ENCODE results near the gene CMTM7.

CMTM7 gene

DNA sequence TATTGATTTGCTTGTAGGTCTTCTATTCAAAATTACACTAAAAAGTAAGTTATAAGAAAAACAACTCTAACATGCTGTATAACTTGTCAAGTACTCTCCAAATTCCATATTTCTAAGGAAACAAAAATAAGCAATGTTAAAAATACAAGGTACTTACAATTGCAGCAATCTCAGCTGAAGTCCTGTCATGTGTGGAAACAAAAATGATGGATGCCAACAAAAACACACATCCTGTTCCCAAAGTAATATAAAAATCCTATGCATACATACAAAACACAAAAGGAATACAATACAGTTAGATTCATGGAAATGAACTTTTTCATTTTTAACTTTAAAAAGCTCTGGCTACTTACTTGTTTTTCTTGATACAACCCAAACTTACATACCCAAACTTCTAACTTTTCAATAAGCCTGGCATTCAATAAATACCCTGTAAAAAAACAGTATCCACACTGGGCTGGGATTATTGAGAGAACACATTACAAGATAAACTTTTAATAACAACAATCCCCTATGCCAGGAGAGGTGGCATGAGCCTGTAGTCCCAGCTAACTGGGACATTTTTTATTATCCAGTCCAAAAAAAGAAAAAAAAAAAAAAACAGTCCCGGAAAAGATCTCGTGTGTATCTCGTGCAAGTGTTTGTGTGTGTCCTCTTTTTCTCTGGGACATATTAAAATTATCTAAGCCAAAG is 96.3 kb downstream of the CMTM7 start:
- peaks cover 38% of the 10 kb centered on the region for H3K36me3 ChIP-seq (ENCODE audit: low read depth)
- no peaks in the 10 kb centered on the region for H3K4me1 ChIP-seq (ENCODE audit: insufficient read depth, poor library complexity, severe bottlenecking)
- TF ChIP-seq, protein P1, sequence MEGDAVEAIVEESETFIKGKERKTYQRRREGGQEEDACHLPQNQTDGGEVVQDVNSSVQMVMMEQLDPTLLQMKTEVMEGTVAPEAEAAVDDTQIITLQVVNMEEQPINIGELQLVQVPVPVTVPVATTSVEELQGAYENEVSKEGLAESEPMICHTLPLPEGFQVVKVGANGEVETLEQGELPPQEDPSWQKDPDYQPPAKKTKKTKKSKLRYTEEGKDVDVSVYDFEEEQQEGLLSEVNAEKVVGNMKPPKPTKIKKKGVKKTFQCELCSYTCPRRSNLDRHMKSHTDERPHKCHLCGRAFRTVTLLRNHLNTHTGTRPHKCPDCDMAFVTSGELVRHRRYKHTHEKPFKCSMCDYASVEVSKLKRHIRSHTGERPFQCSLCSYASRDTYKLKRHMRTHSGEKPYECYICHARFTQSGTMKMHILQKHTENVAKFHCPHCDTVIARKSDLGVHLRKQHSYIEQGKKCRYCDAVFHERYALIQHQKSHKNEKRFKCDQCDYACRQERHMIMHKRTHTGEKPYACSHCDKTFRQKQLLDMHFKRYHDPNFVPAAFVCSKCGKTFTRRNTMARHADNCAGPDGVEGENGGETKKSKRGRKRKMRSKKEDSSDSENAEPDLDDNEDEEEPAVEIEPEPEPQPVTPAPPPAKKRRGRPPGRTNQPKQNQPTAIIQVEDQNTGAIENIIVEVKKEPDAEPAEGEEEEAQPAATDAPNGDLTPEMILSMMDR (IDR thresholded peaks at IDR 0.05; ENCODE audit: poor library complexity, severe bottlenecking), result no peak
- no peaks in the 10 kb centered on the region for H3K9me3 ChIP-seq (ENCODE audit: severe bottlenecking)
- no peak overlapping the region for H3K27ac ChIP-seq (ENCODE audit: poor library complexity, severe bottlenecking)
- ATAC-seq (ENCODE audit: low read depth) (no peak), DNase-seq (ENCODE audit: low spot score) (no peak)
- H3K4me3 ChIP-seq (ENCODE audit: severe bottlenecking), result no peak overlapping the region
- H3K27me3 ChIP-seq (ENCODE audit: insufficient read depth, poor library complexity, severe bottlenecking), result no peaks in the 10 kb centered on the region

DNA sequence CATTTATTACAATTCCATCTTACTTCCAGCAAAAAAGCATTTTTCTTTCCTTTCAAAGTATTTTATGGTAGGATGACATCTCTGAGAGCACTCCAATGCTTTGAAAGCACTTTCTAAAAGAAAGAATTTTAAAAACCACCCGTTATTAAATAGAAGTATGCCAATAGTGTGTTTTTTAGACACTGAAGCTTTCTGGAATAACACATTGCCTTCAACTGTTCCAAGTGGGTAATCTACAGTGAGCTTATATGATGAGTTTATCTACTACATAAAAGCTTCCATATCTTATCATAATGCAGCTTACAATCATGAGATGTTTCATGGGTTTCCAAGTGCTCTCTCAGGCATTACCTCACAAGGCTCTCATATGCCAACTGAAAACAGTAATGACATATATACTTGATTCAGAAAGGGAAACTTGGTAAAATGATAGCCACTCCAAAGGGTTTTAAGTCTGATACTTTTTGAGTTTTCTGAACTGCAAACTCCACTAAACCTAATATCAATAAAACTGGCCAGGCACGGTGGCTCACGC is 96.9 kb downstream of the CMTM7 start:
- Histone ChIP-seq H3K9me3 (ENCODE audit: severe bottlenecking) (no peaks in the 10 kb centered on the region), H3K27ac (ENCODE audit: poor library complexity, severe bottlenecking) (no peak overlapping the region), H3K4me1 (ENCODE audit: insufficient read depth, poor library complexity, severe bottlenecking) (no peaks in the 10 kb centered on the region), H3K27me3 (ENCODE audit: insufficient read depth, poor library complexity, severe bottlenecking) (no peaks in the 10 kb centered on the region), H3K4me3 (ENCODE audit: severe bottlenecking) (no peak overlapping the region), H3K36me3 (ENCODE audit: low read depth) (peaks cover 32% of the 10 kb centered on the region)
- no peak for DNase-seq (ENCODE audit: low spot score)
- TF ChIP-seq, protein P1 (IDR thresholded peaks at IDR 0.05; ENCODE audit: poor library complexity, severe bottlenecking), result no peak
- no peak for ATAC-seq (ENCODE audit: low read depth)

DNA sequence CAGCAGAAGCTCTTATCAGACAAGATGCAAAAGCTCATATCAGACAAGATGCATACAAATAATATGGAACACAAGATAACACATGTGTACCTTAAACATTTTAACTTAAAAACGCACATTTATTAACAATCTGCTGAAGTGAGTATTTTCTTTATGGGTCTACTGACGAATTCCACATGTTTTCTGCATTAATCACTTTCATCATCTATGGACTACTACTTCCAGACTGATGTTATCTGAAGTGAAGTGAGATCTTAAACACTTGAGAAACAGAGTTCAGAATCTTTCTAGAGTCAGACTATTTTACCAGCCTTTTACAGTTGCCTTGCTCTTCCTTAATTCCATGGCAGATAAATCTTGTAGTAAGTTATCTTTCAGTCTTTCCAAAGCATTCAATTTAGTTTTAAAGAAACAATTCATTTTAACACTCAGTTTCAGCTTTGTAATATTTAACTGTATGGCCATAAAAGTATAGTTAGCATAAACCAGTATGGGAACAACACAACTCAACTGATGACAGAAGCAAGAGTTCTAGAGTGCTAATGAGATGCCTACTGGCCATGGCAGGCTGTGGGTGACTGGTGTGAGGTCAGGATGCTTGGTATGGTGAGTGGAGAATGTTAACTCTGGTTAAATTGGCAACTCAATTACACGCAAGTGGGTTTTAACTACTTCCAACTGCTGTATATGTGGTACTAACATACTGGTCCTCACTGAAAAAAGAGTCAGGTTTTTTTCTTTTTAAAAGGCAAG is 101.2 kb downstream of the CMTM7 start:
- no peak overlapping the region for H3K27ac ChIP-seq (ENCODE audit: poor library complexity, severe bottlenecking)
- no peaks in the 10 kb centered on the region for H3K9me3 ChIP-seq (ENCODE audit: severe bottlenecking)
- H3K27me3 ChIP-seq (ENCODE audit: insufficient read depth, poor library complexity, severe bottlenecking), result no peaks in the 10 kb centered on the region
- ATAC-seq (ENCODE audit: low read depth) (no peak), DNase-seq (ENCODE audit: low spot score) (no peak)
- no peak overlapping the region for H3K4me3 ChIP-seq (ENCODE audit: severe bottlenecking)
- peaks cover 18% of the 10 kb centered on the region for H3K4me1 ChIP-seq (ENCODE audit: insufficient read depth, poor library complexity, severe bottlenecking)
- TF ChIP-seq, protein P1 (IDR thresholded peaks at IDR 0.05; ENCODE audit: poor library complexity, severe bottlenecking), result no peak
- H3K36me3 ChIP-seq (ENCODE audit: low read depth), result peaks cover 16% of the 10 kb centered on the region

DNA sequence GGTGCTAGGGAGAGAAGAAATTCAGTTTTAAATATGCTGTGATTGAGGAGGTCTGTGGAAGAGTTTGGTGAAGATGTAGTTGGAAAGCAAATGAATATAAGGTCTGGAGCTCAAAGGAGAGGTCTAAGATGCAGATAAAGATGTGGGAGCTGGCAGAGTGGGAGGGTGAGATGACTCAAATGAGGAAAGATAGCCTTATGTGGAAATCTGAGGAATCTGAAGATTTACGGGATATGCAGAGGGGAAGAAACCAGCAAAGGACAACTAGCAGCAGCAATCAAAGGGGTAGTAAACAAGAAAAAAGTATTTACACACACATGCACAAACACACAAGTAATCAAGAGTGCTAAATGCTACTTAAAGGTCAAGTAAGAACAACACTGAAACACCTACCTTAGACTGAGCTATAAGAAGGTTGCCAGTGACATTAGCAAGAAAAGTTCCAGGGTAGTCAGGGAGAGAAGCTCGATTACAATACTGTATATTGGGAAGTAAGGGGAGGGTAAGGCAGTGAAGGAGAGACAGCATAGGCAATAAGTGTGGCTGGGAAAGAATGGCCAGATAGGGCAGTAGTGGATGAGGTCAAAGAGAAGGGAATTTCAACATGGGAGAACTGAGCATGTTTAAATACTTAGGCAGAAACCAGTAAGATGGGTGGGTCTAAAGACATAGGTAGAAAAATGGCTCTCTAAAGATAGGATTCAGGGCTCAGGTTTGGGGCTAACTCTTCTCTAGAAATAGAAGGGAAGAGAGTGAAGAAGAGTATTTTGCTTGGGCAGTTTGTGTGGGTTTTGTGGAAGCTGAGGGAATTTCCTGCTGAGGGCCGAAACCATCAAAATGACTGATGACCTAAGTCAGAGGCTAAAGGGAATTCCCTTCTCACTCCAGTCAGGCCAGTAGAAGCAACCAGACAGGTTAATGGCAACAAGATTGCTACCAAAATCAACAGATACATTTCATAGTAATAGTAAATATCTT is 102.1 kb downstream of the CMTM7 start:
- ATAC-seq (ENCODE audit: low read depth) (no peak), DNase-seq (ENCODE audit: low spot score) (no peak)
- TF ChIP-seq, protein P1 (IDR thresholded peaks at IDR 0.05; ENCODE audit: poor library complexity, severe bottlenecking), result no peak
- no peaks in the 10 kb centered on the region for H3K9me3 ChIP-seq (ENCODE audit: severe bottlenecking)
- H3K36me3 ChIP-seq (ENCODE audit: low read depth), result peaks cover 11% of the 10 kb centered on the region
- no peak overlapping the region for H3K4me3 ChIP-seq (ENCODE audit: severe bottlenecking)
- H3K27ac ChIP-seq (ENCODE audit: poor library complexity, severe bottlenecking), result no peak overlapping the region
- peaks cover 18% of the 10 kb centered on the region for H3K4me1 ChIP-seq (ENCODE audit: insufficient read depth, poor library complexity, severe bottlenecking)
- H3K27me3 ChIP-seq (ENCODE audit: insufficient read depth, poor library complexity, severe bottlenecking), result no peaks in the 10 kb centered on the region

All from RWPE2 (cell line).